ENCODE data around the gene ARHGAP20. TPM values are rescaled to one million over a fixed set of nuclear protein-coding genes. Genes with fewer than 3 reads are reported as not detected.

ARHGAP20 gene
- total and polyA plus RNA-seq, 2 of the 4 experiments (the other 2 are of a cell fraction) = 1.4 to 2.5 TPM

DNA sequence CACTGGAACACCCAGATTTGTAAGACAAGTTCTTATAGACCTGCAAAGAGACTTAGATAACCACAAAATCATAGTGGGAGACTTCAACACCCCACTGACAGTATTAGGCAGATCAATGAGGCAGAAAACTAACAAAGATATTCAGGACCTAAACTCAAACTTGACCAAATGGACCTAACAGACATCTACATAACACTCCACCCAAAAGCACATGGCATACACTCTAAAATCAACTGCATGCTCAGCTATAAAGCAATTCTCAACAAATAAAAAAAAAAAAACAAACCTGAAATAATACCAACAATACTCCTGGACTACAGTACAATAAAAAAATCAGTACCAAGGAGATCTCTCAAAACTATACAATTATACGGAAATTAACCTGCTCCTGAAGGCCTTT is 167.5 kb downstream of the ARHGAP20 start:
- Histone ChIP-seq H3K27me3 (ENCODE audit: control insufficient read depth, insufficient read depth, low read length) (peaks cover 9% of the 10 kb centered on the region; the same call in 1 of the 2 replicates), H3K56ac (ENCODE audit: extremely low read depth, insufficient read depth, low read length) (no peak overlapping the region), H3K36me3 (ENCODE audit: control insufficient read depth, insufficient read depth, low read length) (no peaks in the 10 kb centered on the region), H2AK9ac (replicated peaks; ENCODE audit: low read depth, low read length, poor library complexity) (no peak overlapping the region), H4K5ac (ENCODE audit: low read depth, low read length) (no peak overlapping the region), H2AFZ (replicated peaks; ENCODE audit: low read length, poor library complexity) (no peak overlapping the region), H2BK5ac (ENCODE audit: low read depth, low read length, poor library complexity, severe bottlenecking) (no peak overlapping the region), H2AK5ac (ENCODE audit: low read depth, low read length) (no peak overlapping the region), H3K23ac (ENCODE audit: low read depth, low read length) (no peak overlapping the region), H4K8ac (ENCODE audit: low read depth in 2 of 2, low read length in 2 of 2) (no peak overlapping the region), H3K14ac (replicated peaks; ENCODE audit: low read depth, low read length) (no peak overlapping the region), H3K4ac (ENCODE audit: low read depth, low read length) (no peak overlapping the region), H3K18ac (ENCODE audit: low read depth, low read length) (no peak overlapping the region), H3K9me1 (ENCODE audit: insufficient read depth, low read length) (no peaks in the 10 kb centered on the region; the same call in 1 of the 2 replicates), H2BK20ac (ENCODE audit: low read depth, low read length) (no peak overlapping the region), H3K4me2 (ENCODE audit: low read depth, low read length) (no peak overlapping the region), H2BK120ac (ENCODE audit: low read depth, low read length) (no peak overlapping the region), H3K4me1 (ENCODE audit: control insufficient read depth, insufficient read depth, low read length) (no peaks in the 10 kb centered on the region), H4K91ac (ENCODE audit: insufficient read depth, low read depth, low read length) (no peak overlapping the region), H3K4me3 (ENCODE audit: insufficient read depth, low read depth, low read length) (no peak overlapping the region), H2BK15ac (ENCODE audit: low read depth, low read length) (no peak overlapping the region), H3K27ac (ENCODE audit: insufficient read depth, low read length) (no peak overlapping the region), H4K20me1 (ENCODE audit: insufficient read depth, low read length) (no peaks in the 10 kb centered on the region), H3K79me1 (ENCODE audit: low read depth in 1 of 2, low read length in 2 of 2) (no peaks in the 10 kb centered on the region), H3K9me3 (ENCODE audit: control insufficient read depth, insufficient read depth, low read length) (no peaks in the 10 kb centered on the region; the same call in 1 of the 2 replicates), H3K9ac (ENCODE audit: low read depth, low read length) (no peak overlapping the region)
- CTCF ChIA-PET = no interaction called here
- WGBS, 2 experiments (ENCODE audit: extremely low coverage in 2 of 2, insufficient read length in 1 of 2) = no CpG with 5 or more reads among the region's 1 CpG
- intact Hi-C loops (cut with micrococcal nuclease) (no loop called here), in situ Hi-C loops (cut with MboI; ENCODE audit: low sequenced_read_pairs) (no loop called here), dilution Hi-C loops (cut with HindIII; ENCODE audit: low sequenced_read_pairs, unreplicated experiment) (no loop called here)
- POLR2A ChIA-PET (ENCODE audit: unreplicated experiment) = no interaction called here
- DNase-seq = no peak
- TF ChIP-seq POLR2A (IDR thresholded peaks at IDR 0.05; ENCODE audit: low read depth, low read length) = no peak
- no peak for TF ChIP-seq MAZ (IDR thresholded peaks at IDR 0.05; ENCODE audit: borderline replicate concordance, low read depth, low read length)
- ATAC-seq (ENCODE audit: low read depth) = no peak
- no TSS peak for BruUV-seq (replicated peaks)
